Skeletal muscle satellite cell (primary cell): ENCODE data around the gene TAF4B. TPM values are rescaled to one million over a fixed set of nuclear protein-coding genes. Genes with fewer than 3 reads are reported as not detected.
A peak's percentile ranks its signal among the peaks of the same experiment; 100 is the strongest.
"Not testable (repeated sequence)": the region's sequence is repeated elsewhere in the genome, so short reads cannot be mapped to it uniquely, and the experiment has no call there.

ENCODE experiments used
- H3K27me3 ChIP-seq: 2 replicates; pipeline ENCODE4 v1.7.0; 2013; ENCODE audit warnings: low read length; ENCODE audit not compliant: control insufficient read depth, insufficient read depth
- H3K36me3 ChIP-seq: 2 replicates; pipeline ENCODE4 v1.7.0; 2013; ENCODE audit warnings: mild to moderate bottlenecking, control low read depth, low read length; ENCODE audit not compliant: insufficient read depth
- H3K4me1 ChIP-seq: 2 replicates; pipeline ENCODE4 v1.7.0; 2013; ENCODE audit warnings: low read length; ENCODE audit not compliant: control insufficient read depth, insufficient read depth
- H3K4me2 ChIP-seq: 2 replicates; pipeline ENCODE4 v1.7.0; 2013; ENCODE audit warnings: mild to moderate bottlenecking, low read length
- H3K4me3 ChIP-seq: 2 replicates; pipeline ENCODE4 v1.7.0; 2013; ENCODE audit warnings: low read length
- H3K9ac ChIP-seq: 2 replicates; pipeline ENCODE4 v1.7.0; 2013; ENCODE audit warnings: mild to moderate bottlenecking, low read depth, low read length, moderate library complexity
- H3K9me3 ChIP-seq: replicated peaks from 2 replicates; pipeline ENCODE4 v1.7.0; 2013; ENCODE audit warnings: mild to moderate bottlenecking, control low read depth, low read length
- total RNA-seq: library from RNA; depleted of rRNA; stranded (reverse); fragments of >200 nt; gene quantifications from 2 replicates; pipeline ENCODE4 v1.2.3, GENCODE V29; 2012; rRNA removed

Gene TAF4B
- 7.0 and 8.9 TPM in 2 replicates for total RNA-seq

- Histone ChIP-seq H3K9me3 (no peaks in the 10 kb centered on the region), H3K27me3 (peaks cover 10% of the 10 kb centered on the region)
Measured at GRCh38 chr18:26226229-26227050, at the start of gene TAF4B. TSS of gene TAF4B (plus strand) at chr18:26226445. CDS start at chr18:26226934, 489 bp downstream.

GRCh38 chr18:26181343-26181826 lies 44.9 kb upstream of the TAF4B start:
- Histone ChIP-seq H3K4me2 (no peak overlapping the region), H3K27me3 (peaks cover 2% of the 10 kb centered on the region), H3K36me3 (no peaks in the 10 kb centered on the region), H3K9ac (no peak overlapping the region), H3K4me3 (no peak overlapping the region), H3K4me1 (no peaks in the 10 kb centered on the region), H3K9me3 (no peaks in the 10 kb centered on the region)

More at GRCh38 chr18:26226229-26227050, at the start of gene TAF4B:
- H3K4me1 ChIP-seq: peaks cover 6% of the 10 kb centered on the region
- H3K4me3 ChIP-seq: peak within 1 kb of the TSS; percentile 97
- peak within 1 kb of the TSS; percentile 85 for H3K4me2 ChIP-seq
- no peaks in the 10 kb centered on the region for H3K36me3 ChIP-seq
- H3K9ac ChIP-seq: peak within 1 kb of the TSS; percentile 84

GRCh38 chr18:26183395-26184112 lies 42.7 kb upstream of the TAF4B start:
- Histone ChIP-seq H3K4me3 (no peak overlapping the region), H3K9ac (no peak overlapping the region), H3K9me3 (no peaks in the 10 kb centered on the region), H3K36me3 (no peaks in the 10 kb centered on the region), H3K27me3 (no peaks in the 10 kb centered on the region), H3K4me2 (no peak overlapping the region), H3K4me1 (no peaks in the 10 kb centered on the region)

- no peaks in the 10 kb centered on the region for H3K36me3 ChIP-seq
- H3K4me1 ChIP-seq: no peaks in the 10 kb centered on the region
- H3K4me3 ChIP-seq: no peak overlapping the region
- H3K27me3 ChIP-seq: no peaks in the 10 kb centered on the region
- H3K4me2 ChIP-seq: no peak overlapping the region
- H3K9ac ChIP-seq: no peak overlapping the region
- no peaks in the 10 kb centered on the region for H3K9me3 ChIP-seq
Measured at GRCh38 chr18:26185267-26185666, 41.0 kb upstream of the TAF4B start.

- H3K4me2 ChIP-seq: no peak overlapping the region
- no peak overlapping the region for H3K9ac ChIP-seq
Measured at GRCh38 chr18:26190506-26190905, 35.7 kb upstream of the TAF4B start.

GRCh38 chr18:26192233-26192632 lies 34.0 kb upstream of the TAF4B start:
- no peak overlapping the region for H3K4me2 ChIP-seq
- no peaks in the 10 kb centered on the region for H3K27me3 ChIP-seq

More at GRCh38 chr18:26190506-26190905, 35.7 kb upstream of the TAF4B start:
- no peak overlapping the region for H3K4me3 ChIP-seq
- no peaks in the 10 kb centered on the region for H3K27me3 ChIP-seq
- no peaks in the 10 kb centered on the region for H3K9me3 ChIP-seq
- no peaks in the 10 kb centered on the region for H3K36me3 ChIP-seq
- no peaks in the 10 kb centered on the region for H3K4me1 ChIP-seq

GRCh38 chr18:26196605-26197004 lies 29.6 kb upstream of the TAF4B start:
- H3K9ac ChIP-seq: no peak overlapping the region
- no peaks in the 10 kb centered on the region for H3K27me3 ChIP-seq
- no peak overlapping the region for H3K4me2 ChIP-seq

More at GRCh38 chr18:26192233-26192632, 34.0 kb upstream of the TAF4B start:
- H3K4me3 ChIP-seq: no peak overlapping the region
- H3K9ac ChIP-seq: no peak overlapping the region
- no peaks in the 10 kb centered on the region for H3K36me3 ChIP-seq
- H3K4me1 ChIP-seq: no peaks in the 10 kb centered on the region
- no peaks in the 10 kb centered on the region for H3K9me3 ChIP-seq

GRCh38 chr18:26202001-26202400 lies 24.2 kb upstream of the TAF4B start:
- H3K9me3 ChIP-seq, H3K9ac ChIP-seq, H3K4me2 ChIP-seq, H3K4me1 ChIP-seq, H3K4me3 ChIP-seq, H3K36me3 ChIP-seq, H3K27me3 ChIP-seq: not testable (repeated sequence)

More at GRCh38 chr18:26196605-26197004, 29.6 kb upstream of the TAF4B start:
- H3K36me3 ChIP-seq: no peaks in the 10 kb centered on the region
- no peaks in the 10 kb centered on the region for H3K4me1 ChIP-seq
- H3K4me3 ChIP-seq: no peak overlapping the region
- H3K9me3 ChIP-seq: no peaks in the 10 kb centered on the region

- Histone ChIP-seq H3K4me2 (no peak overlapping the region), H3K9me3 (no peaks in the 10 kb centered on the region), H3K9ac (no peak overlapping the region), H3K4me1 (no peaks in the 10 kb centered on the region), H3K36me3 (no peaks in the 10 kb centered on the region), H3K27me3 (no peaks in the 10 kb centered on the region), H3K4me3 (no peak overlapping the region)
Measured at GRCh38 chr18:26205318-26205717, 20.9 kb upstream of the TAF4B start.

GRCh38 chr18:26206488-26206887 lies 19.8 kb upstream of the TAF4B start:
- Histone ChIP-seq H3K4me2 (no peak overlapping the region), H3K9me3 (no peaks in the 10 kb centered on the region), H3K9ac (no peak overlapping the region), H3K36me3 (no peaks in the 10 kb centered on the region), H3K4me3 (no peak overlapping the region), H3K4me1 (no peaks in the 10 kb centered on the region), H3K27me3 (no peaks in the 10 kb centered on the region)

GRCh38 chr18:26207937-26208336 lies 18.3 kb upstream of the TAF4B start:
- no peaks in the 10 kb centered on the region for H3K36me3 ChIP-seq
- H3K9ac ChIP-seq: no peak overlapping the region
- H3K4me3 ChIP-seq: no peak overlapping the region
- H3K4me2 ChIP-seq: no peak overlapping the region
- no peaks in the 10 kb centered on the region for H3K4me1 ChIP-seq
- H3K9me3 ChIP-seq: no peaks in the 10 kb centered on the region
- no peaks in the 10 kb centered on the region for H3K27me3 ChIP-seq
